DOHH2 (cell line): ENCODE results near the gene RRAGA.

Source experiments
- CTCF ChIP-seq: fragments of 200-600 bp; sonication (generic); IDR thresholded peaks from one replicate; pipeline ENCODE4 v1.5.1; 2014; ENCODE audit warnings: antibody characterized with exemption, mild to moderate bottlenecking, low read depth, low read length; ENCODE audit not compliant: poor library complexity, severe bottlenecking
- EZH2phosphoT487 ChIP-seq: fragments of 200-600 bp; sonication (generic); IDR thresholded peaks from 2 replicates; pipeline ENCODE4 v1.6.1; 2017; ENCODE audit warnings: borderline replicate concordance, mild to moderate bottlenecking, antibody characterized with exemption, low read length, moderate library complexity, mixed read lengths

- TF ChIP-seq CTCF, result no peak
- no peak for TF ChIP-seq EZH2phosphoT487
Measured at GRCh38 chr9:19030899-19031298, 18.3 kb upstream of the RRAGA start.
